Panc1 (cell line): ENCODE data around the gene IGFBP1.

Experiments
- POLR2AphosphoS5 ChIP-seq: IDR thresholded peaks from 2 replicates; pipeline ENCODE4 v1.6.1; 2012; ENCODE audit warnings: mild to moderate bottlenecking, low read depth, low read length, moderate library complexity
- TCF7L2 ChIP-seq: IDR thresholded peaks from 2 replicates; pipeline ENCODE4 v1.6.1; 2011; ENCODE audit warnings: mild to moderate bottlenecking, low read depth, low read length, inconsistent platforms
- TF ChIP-seq, protein P1 (sequence below): fragments of 450-650 bp; IDR thresholded peaks from 2 replicates; pipeline ENCODE4 v1.5.1; 2017; ENCODE audit warnings: mild to moderate bottlenecking
- TF ChIP-seq, protein P2 (sequence below), 2 experiments: IDR thresholded peaks; 2 replicates each; pipeline ENCODE4 v1.6.1; 2011 to 2012; ENCODE audit warnings: low read depth in 2 of 2, control low read depth in 1 of 2, low read length in 1 of 2, mild to moderate bottlenecking in 1 of 2, moderate library complexity in 1 of 2; ENCODE audit not compliant: insufficient read depth in 1 of 2

DNA sequence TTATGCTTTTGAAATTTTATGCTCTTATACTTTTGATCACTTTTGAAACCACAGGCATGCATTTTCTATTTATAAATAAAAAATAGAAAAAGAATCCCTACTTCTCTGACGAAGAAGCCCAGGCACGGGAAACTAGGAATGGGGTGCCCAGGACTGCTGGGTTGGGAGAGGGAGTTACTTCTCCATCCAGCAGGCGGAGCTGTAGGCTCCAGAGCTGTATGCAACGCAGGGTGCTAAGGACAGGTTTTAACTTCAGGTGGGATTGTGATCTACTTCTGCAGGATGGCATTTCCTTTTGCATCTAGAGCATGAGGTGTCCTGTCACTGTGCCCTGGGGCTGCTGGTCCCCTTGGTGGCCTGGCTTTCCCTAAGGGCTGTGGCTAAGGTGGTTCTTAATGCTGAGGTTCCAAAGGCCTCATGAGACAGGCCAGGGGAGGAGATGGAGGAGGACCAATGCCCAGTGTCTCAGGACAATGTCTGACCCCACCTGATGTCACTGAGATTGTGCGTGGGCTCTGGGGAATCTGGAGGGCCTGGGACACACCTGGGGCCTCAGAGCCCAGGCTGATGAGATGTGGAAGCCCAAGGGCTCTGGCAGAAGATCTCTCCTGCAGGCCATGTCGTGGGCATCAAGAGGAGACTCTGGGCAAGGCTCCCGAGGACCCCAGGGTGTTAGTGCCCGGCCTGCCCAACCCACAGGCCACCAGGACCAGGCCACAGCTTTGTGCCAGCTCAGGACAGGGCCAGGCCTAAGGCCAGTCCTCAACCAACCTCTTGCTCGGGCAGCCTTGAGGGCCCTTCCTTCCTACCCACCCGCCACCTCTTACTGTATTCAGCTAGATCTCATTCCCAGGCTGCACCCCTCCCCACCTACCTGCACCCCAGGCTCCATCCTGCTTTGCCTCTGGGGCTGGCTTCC is 15.9 kb upstream of the IGFBP1 start:
- TF ChIP-seq, protein P1, sequence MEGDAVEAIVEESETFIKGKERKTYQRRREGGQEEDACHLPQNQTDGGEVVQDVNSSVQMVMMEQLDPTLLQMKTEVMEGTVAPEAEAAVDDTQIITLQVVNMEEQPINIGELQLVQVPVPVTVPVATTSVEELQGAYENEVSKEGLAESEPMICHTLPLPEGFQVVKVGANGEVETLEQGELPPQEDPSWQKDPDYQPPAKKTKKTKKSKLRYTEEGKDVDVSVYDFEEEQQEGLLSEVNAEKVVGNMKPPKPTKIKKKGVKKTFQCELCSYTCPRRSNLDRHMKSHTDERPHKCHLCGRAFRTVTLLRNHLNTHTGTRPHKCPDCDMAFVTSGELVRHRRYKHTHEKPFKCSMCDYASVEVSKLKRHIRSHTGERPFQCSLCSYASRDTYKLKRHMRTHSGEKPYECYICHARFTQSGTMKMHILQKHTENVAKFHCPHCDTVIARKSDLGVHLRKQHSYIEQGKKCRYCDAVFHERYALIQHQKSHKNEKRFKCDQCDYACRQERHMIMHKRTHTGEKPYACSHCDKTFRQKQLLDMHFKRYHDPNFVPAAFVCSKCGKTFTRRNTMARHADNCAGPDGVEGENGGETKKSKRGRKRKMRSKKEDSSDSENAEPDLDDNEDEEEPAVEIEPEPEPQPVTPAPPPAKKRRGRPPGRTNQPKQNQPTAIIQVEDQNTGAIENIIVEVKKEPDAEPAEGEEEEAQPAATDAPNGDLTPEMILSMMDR: peak; percentile 83
- no peak for TF ChIP-seq POLR2AphosphoS5
- no peak for TF ChIP-seq TCF7L2
- TF ChIP-seq, protein P2, sequence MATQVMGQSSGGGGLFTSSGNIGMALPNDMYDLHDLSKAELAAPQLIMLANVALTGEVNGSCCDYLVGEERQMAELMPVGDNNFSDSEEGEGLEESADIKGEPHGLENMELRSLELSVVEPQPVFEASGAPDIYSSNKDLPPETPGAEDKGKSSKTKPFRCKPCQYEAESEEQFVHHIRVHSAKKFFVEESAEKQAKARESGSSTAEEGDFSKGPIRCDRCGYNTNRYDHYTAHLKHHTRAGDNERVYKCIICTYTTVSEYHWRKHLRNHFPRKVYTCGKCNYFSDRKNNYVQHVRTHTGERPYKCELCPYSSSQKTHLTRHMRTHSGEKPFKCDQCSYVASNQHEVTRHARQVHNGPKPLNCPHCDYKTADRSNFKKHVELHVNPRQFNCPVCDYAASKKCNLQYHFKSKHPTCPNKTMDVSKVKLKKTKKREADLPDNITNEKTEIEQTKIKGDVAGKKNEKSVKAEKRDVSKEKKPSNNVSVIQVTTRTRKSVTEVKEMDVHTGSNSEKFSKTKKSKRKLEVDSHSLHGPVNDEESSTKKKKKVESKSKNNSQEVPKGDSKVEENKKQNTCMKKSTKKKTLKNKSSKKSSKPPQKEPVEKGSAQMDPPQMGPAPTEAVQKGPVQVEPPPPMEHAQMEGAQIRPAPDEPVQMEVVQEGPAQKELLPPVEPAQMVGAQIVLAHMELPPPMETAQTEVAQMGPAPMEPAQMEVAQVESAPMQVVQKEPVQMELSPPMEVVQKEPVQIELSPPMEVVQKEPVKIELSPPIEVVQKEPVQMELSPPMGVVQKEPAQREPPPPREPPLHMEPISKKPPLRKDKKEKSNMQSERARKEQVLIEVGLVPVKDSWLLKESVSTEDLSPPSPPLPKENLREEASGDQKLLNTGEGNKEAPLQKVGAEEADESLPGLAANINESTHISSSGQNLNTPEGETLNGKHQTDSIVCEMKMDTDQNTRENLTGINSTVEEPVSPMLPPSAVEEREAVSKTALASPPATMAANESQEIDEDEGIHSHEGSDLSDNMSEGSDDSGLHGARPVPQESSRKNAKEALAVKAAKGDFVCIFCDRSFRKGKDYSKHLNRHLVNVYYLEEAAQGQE (IDR thresholded peaks at IDR 0.05; ENCODE audit: insufficient read depth in 1 of 2, low read depth in 2 of 2, low read length in 1 of 2): no peak
